HG02870 (cell line): ENCODE results near the gene OR5K1.

Experiments
- ATAC-seq: cut with Tn5 transposase; IDR thresholded peaks from one replicate; pipeline ENCODE4 v1.9.1; 2021; ENCODE audit warnings: mild to moderate bottlenecking, moderate library complexity; ENCODE audit not compliant: unreplicated experiment

OR5K1 gene

GRCh38 chr3:98513736-98514135 is 50.7 kb downstream of the OR5K1 start:
- no peak for ATAC-seq

- ATAC-seq: no peak
These were observed 51.9 kb downstream of the OR5K1 start for GRCh38 chr3:98514948-98515347.

- no peak for ATAC-seq
These were observed 55.8 kb downstream of the OR5K1 start for GRCh38 chr3:98518816-98519215.

- ATAC-seq: no peak
These were observed 56.4 kb downstream of the OR5K1 start for GRCh38 chr3:98519351-98519750.

- ATAC-seq: peak; percentile 46
These were observed 59.0 kb downstream of the OR5K1 start for GRCh38 chr3:98521897-98522543.
